Measurements from ENCODE around the gene FECH.

- no peak for TF ChIP-seq CTCF (IDR thresholded peaks at IDR 0.05)
- TF ChIP-seq EZH2 (IDR thresholded peaks at IDR 0.05; ENCODE audit: borderline replicate concordance, insufficient read depth, low read depth, low read length, poor library complexity, severe bottlenecking), result no peak
Measured at GRCh38 chr18:57533006-57533867, 53.3 kb downstream of the FECH start.

All from B cell (primary cell).